HG02678 (cell line): ENCODE measurements around the gene RAPGEF1.
"Not testable (repeated sequence)": the region's sequence is repeated elsewhere in the genome, so short reads cannot be mapped to it uniquely, and the experiment has no call there.

Experiments
- ATAC-seq: cut with Tn5 transposase; IDR thresholded peaks from one replicate; pipeline ENCODE4 v1.9.1; 2021; ENCODE audit warnings: mild to moderate bottlenecking, moderate library complexity; ENCODE audit not compliant: unreplicated experiment

Gene RAPGEF1

GRCh38 chr9:131692612-131693562 is 47.0 kb downstream of the RAPGEF1 start:
- no peak for ATAC-seq

GRCh38 chr9:131691969-131692611 is 47.8 kb downstream of the RAPGEF1 start:
- no peak for ATAC-seq

GRCh38 chr9:131690941-131691573 is 48.8 kb downstream of the RAPGEF1 start:
- ATAC-seq, result no peak

GRCh38 chr9:131690462-131690861 is 49.4 kb downstream of the RAPGEF1 start:
- ATAC-seq, result no peak

GRCh38 chr9:131688377-131688776 is 51.5 kb downstream of the RAPGEF1 start:
- no peak for ATAC-seq

GRCh38 chr9:131685753-131686706 is 53.8 kb downstream of the RAPGEF1 start:
- ATAC-seq, result no peak

GRCh38 chr9:131683094-131683493 is 56.8 kb downstream of the RAPGEF1 start:
- ATAC-seq, result not testable (repeated sequence)

GRCh38 chr9:131682261-131682660 is 57.6 kb downstream of the RAPGEF1 start:
- no peak for ATAC-seq

- not testable (repeated sequence) for ATAC-seq
Measured at GRCh38 chr9:131681826-131682225, 58.0 kb downstream of the RAPGEF1 start.

GRCh38 chr9:131681108-131681507 is 58.8 kb downstream of the RAPGEF1 start:
- ATAC-seq, result not testable (repeated sequence)

- ATAC-seq, result no peak
Measured at GRCh38 chr9:131679261-131680020, 60.4 kb downstream of the RAPGEF1 start.

- ATAC-seq, result peak; percentile 78
Measured at GRCh38 chr9:131678499-131679111, 61.3 kb downstream of the RAPGEF1 start.

- peak; percentile 45 for ATAC-seq
Measured at GRCh38 chr9:131677444-131678180, 62.3 kb downstream of the RAPGEF1 start.

- no peak for ATAC-seq
Measured at GRCh38 chr9:131677049-131677443, 62.8 kb downstream of the RAPGEF1 start.

GRCh38 chr9:131676431-131676972 is 63.4 kb downstream of the RAPGEF1 start:
- peak; percentile 32 for ATAC-seq

GRCh38 chr9:131675437-131676022 is 64.3 kb downstream of the RAPGEF1 start:
- no peak for ATAC-seq

GRCh38 chr9:131674425-131675421 is 65.2 kb downstream of the RAPGEF1 start:
- ATAC-seq, result no peak
